H9 (cell line): ENCODE data around the gene STX7. TPM values are rescaled to one million over a fixed set of nuclear protein-coding genes. Genes with fewer than 3 reads are reported as not detected.

Experiments used
- DNase-seq: peaks from one replicate; pipeline ENCODE4 v3.0.0-alpha.2; 2017
- H2AFZ ChIP-seq: one replicate; pipeline ENCODE4 v1.6.1; 2013; ENCODE audit warnings: mild to moderate bottlenecking, low read length, control low read depth, moderate library complexity
- H2AK5ac ChIP-seq: 2 replicates; pipeline ENCODE4 v1.6.1; 2013; ENCODE audit warnings: low read length, control low read depth, mixed read lengths; ENCODE audit not compliant: insufficient read length
- H2BK120ac ChIP-seq: one replicate; pipeline ENCODE4 v1.6.1; 2013; ENCODE audit warnings: low read depth, mild to moderate bottlenecking, low read length, control low read depth, inconsistent platforms; ENCODE audit not compliant: poor library complexity, severe bottlenecking
- H2BK12ac ChIP-seq: 2 replicates; pipeline ENCODE4 v1.6.1; 2013; ENCODE audit warnings: low read length, control low read depth, mixed read lengths, low read depth; ENCODE audit not compliant: insufficient read length
- H2BK15ac ChIP-seq: 2 replicates; pipeline ENCODE4 v1.6.1; 2013; ENCODE audit warnings: low read depth, low read length, control low read depth
- H2BK20ac ChIP-seq: one replicate; pipeline ENCODE4 v1.6.1; 2013; ENCODE audit warnings: low read depth, mild to moderate bottlenecking, low read length, control low read depth, inconsistent platforms; ENCODE audit not compliant: poor library complexity, severe bottlenecking
- H2BK5ac ChIP-seq: 2 replicates; pipeline ENCODE4 v1.6.1; 2013; ENCODE audit warnings: low read length, control low read depth, mixed read lengths; ENCODE audit not compliant: insufficient read length
- H3K14ac ChIP-seq: 2 replicates; pipeline ENCODE4 v1.6.1; 2013; ENCODE audit warnings: low read length, control low read depth; ENCODE audit not compliant: insufficient read depth
- H3K18ac ChIP-seq: 2 replicates; pipeline ENCODE4 v1.6.1; 2013; ENCODE audit warnings: low read depth, mild to moderate bottlenecking, mixed read lengths, low read length, control low read depth; ENCODE audit not compliant: insufficient read length
- H3K23ac ChIP-seq: 2 replicates; pipeline ENCODE4 v1.6.1; 2013; ENCODE audit warnings: low read length, control low read depth, mixed read lengths, low read depth; ENCODE audit not compliant: insufficient read length
- H3K23me2 ChIP-seq: 2 replicates; pipeline ENCODE4 v1.6.1; 2013; ENCODE audit warnings: low read depth, mild to moderate bottlenecking, mixed read lengths, low read length, control low read depth; ENCODE audit not compliant: insufficient read length, poor library complexity, severe bottlenecking
- H3K27ac ChIP-seq: 2 replicates; pipeline ENCODE4 v1.5.1; 2013; ENCODE audit warnings: low read length, control low read depth, mixed read lengths, low read depth; ENCODE audit not compliant: insufficient read length
- H3K27me3 ChIP-seq: 2 replicates; pipeline ENCODE4 v1.6.1; 2013; ENCODE audit warnings: low read length, control low read depth, inconsistent platforms; ENCODE audit not compliant: insufficient read depth
- H3K4ac ChIP-seq: 2 replicates; pipeline ENCODE4 v1.6.1; 2013; ENCODE audit warnings: low read depth, mild to moderate bottlenecking, control low read depth, inconsistent platforms, low read length, moderate library complexity
- H3K4me1 ChIP-seq: 2 replicates; pipeline ENCODE4 v1.6.1; 2013; ENCODE audit warnings: low read length, control low read depth, inconsistent platforms; ENCODE audit not compliant: insufficient read depth
- H3K4me2 ChIP-seq: 2 replicates; pipeline ENCODE4 v1.6.1; 2013; ENCODE audit warnings: low read length, control low read depth, mixed read lengths; ENCODE audit not compliant: insufficient read length, insufficient read depth
- H3K56ac ChIP-seq: 2 replicates; pipeline ENCODE4 v1.6.1; 2013; ENCODE audit warnings: low read depth, mild to moderate bottlenecking, mixed read lengths, low read length, control low read depth; ENCODE audit not compliant: insufficient read length
- H3K79me1 ChIP-seq: 2 replicates; pipeline ENCODE4 v1.6.1; 2013; ENCODE audit warnings: low read depth, mild to moderate bottlenecking, moderate library complexity, low read length, control low read depth, inconsistent platforms; ENCODE audit not compliant: insufficient read depth, poor library complexity, severe bottlenecking
- H3K79me2 ChIP-seq: 2 replicates; pipeline ENCODE4 v1.6.1; 2013; ENCODE audit warnings: low read length, control low read depth, inconsistent platforms; ENCODE audit not compliant: insufficient read depth
- H3K9ac ChIP-seq: 2 replicates; pipeline ENCODE4 v1.6.1; 2013; ENCODE audit warnings: low read length, control low read depth, mixed read lengths; ENCODE audit not compliant: insufficient read length; ENCODE audit errors: extremely low read depth
- H3K9me3 ChIP-seq: one replicate; pipeline ENCODE4 v1.6.1; 2013; ENCODE audit warnings: low read depth, low read length, inconsistent platforms; ENCODE audit not compliant: control insufficient read depth
- H3T11ph ChIP-seq: one replicate; pipeline ENCODE4 v1.6.1; 2013; ENCODE audit warnings: mild to moderate bottlenecking, low read length, control low read depth, inconsistent platforms
- H4K20me1 ChIP-seq: one replicate; pipeline ENCODE4 v1.6.1; 2013; ENCODE audit not compliant: control insufficient read depth, insufficient read length, insufficient read depth
- H4K5ac ChIP-seq: 2 replicates; pipeline ENCODE4 v1.6.1; 2013; ENCODE audit warnings: low read depth, mild to moderate bottlenecking, mixed read lengths, low read length, control low read depth; ENCODE audit not compliant: insufficient read length
- H4K8ac ChIP-seq: replicated peaks from 2 replicates; pipeline ENCODE4 v1.6.1; 2013; ENCODE audit warnings: low read length, control low read depth, mixed read lengths, low read depth; ENCODE audit not compliant: insufficient read length
- H4K91ac ChIP-seq: 2 replicates; pipeline ENCODE4 v1.6.1; 2013; ENCODE audit warnings: low read depth, mild to moderate bottlenecking, moderate library complexity, mixed read lengths, low read length, control low read depth; ENCODE audit not compliant: insufficient read length
- H3K27ac Mint-ChIP-seq, 3 experiments: 2 replicates in 2 of 3; 3 replicates in 1 of 3; pipeline ENCODE4 v1.8.0; 2020 to 2021; ENCODE audit warnings: mixed read lengths in 3 of 3, mild to moderate bottlenecking in 1 of 3, moderate library complexity in 1 of 3
- H3K27me3 Mint-ChIP-seq: 2 replicates; pipeline ENCODE4 v1.8.0; 2021; ENCODE audit warnings: low read depth, mild to moderate bottlenecking, moderate library complexity, mixed read lengths
- H3K36me3 Mint-ChIP-seq, 3 experiments: 2 replicates in 2 of 3; 3 replicates in 1 of 3; pipeline ENCODE4 v1.8.0; 2020 to 2021; ENCODE audit warnings: low read depth in 3 of 3, mixed read lengths in 3 of 3; ENCODE audit not compliant: insufficient read depth in 1 of 3
- H3K4me1 Mint-ChIP-seq, 2 experiments: 2 replicates each; pipeline ENCODE4 v1.8.0; 2020; ENCODE audit warnings: mixed read lengths in 2 of 2
- H3K4me3 Mint-ChIP-seq, 2 experiments: 2 replicates in 1 of 2; 3 replicates in 1 of 2; pipeline ENCODE4 v1.8.0; 2020 to 2021; ENCODE audit warnings: mild to moderate bottlenecking in 2 of 2, mixed read lengths in 2 of 2, moderate library complexity in 1 of 2
- H3K9me3 Mint-ChIP-seq, 2 experiments: 2 replicates in 1 of 2; 3 replicates in 1 of 2; pipeline ENCODE4 v1.8.0; 2020; ENCODE audit warnings: mild to moderate bottlenecking in 2 of 2, mixed read lengths in 2 of 2, moderate library complexity in 1 of 2
- total RNA-seq: library from RNA; stranded (reverse); gene quantifications from 2 replicates; pipeline ENCODE4 v1.2.1, GENCODE V29; 2021
- TF ChIP-seq, protein P1 (sequence below): fragments of 200-600 bp; sonication (generic); conservative IDR thresholded peaks from 3 replicates; pipeline ENCODE4 v1.8.0; 2021; ENCODE audit warnings: antibody characterized with exemption, mild to moderate bottlenecking

The STX7 gene
- total RNA-seq, 1 experiment from 2014 or later: 30.0 TPM

DNA sequence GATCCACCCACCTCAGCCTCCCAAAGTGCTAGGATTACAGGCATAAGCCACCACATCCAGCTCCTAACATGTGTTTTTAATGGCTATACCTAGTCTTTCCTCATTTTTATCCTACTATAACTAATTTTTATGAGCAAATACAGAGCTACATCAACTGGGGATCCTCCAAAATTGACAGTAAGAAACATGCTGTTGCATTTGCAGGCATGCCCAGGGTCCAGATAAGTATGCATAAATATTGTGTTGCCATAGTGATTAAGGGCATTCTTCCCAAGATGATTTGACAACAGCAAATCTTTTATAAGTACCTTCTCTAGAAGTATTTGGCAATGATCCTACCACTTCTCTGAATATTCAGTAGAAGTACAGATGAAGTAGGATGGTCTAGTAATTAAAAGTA lies 69.7 kb downstream of the STX7 start:
- no peak overlapping the region for H3K27ac ChIP-seq
- no peak overlapping the region for H3K4me3 Mint-ChIP-seq

More for the DNA sequence above, 69.7 kb downstream of the STX7 start:
- Histone ChIP-seq H2AFZ (no peak overlapping the region), H4K8ac (no peak overlapping the region), H3K14ac (no peak overlapping the region), H3K4me2 (no peak overlapping the region), H3K56ac (no peak overlapping the region), H3K9me3 (no peaks in the 10 kb centered on the region), H4K20me1 (no peaks in the 10 kb centered on the region), H3K4ac (no peak overlapping the region), H4K91ac (no peak overlapping the region), H2BK5ac (no peak overlapping the region), H3T11ph (no peak overlapping the region), H3K79me1 (no peaks in the 10 kb centered on the region), H3K18ac (no peak overlapping the region), H2BK120ac (no peak overlapping the region), H2BK20ac (no peak overlapping the region), H3K27me3 (no peaks in the 10 kb centered on the region), H3K23me2 (no peaks in the 10 kb centered on the region), H2BK15ac (no peak overlapping the region), H2AK5ac (no peak overlapping the region), H3K23ac (no peak overlapping the region), H2BK12ac (no peak overlapping the region), H3K4me1 (no peaks in the 10 kb centered on the region; the same call in 1 of the 2 replicates), H3K9ac (no peak overlapping the region), H3K79me2 (no peaks in the 10 kb centered on the region), H4K5ac (no peak overlapping the region)
- Mint-ChIP-seq H3K4me1 (peaks cover 14 to 18% of the 10 kb centered on the region in 2 experiments), H3K36me3 (peaks cover 6 to 17% (median 7%) of the 10 kb centered on the region in 3 experiments; a peak in 6 of 7 replicates), H3K27me3 (no peaks in the 10 kb centered on the region; the same call in 1 of the 2 replicates), H3K9me3 (peaks cover 19 to 22% of the 10 kb centered on the region in 2 experiments), H3K27ac (no peak overlapping the region)
- no peak for DNase-seq
- TF ChIP-seq, protein P1, sequence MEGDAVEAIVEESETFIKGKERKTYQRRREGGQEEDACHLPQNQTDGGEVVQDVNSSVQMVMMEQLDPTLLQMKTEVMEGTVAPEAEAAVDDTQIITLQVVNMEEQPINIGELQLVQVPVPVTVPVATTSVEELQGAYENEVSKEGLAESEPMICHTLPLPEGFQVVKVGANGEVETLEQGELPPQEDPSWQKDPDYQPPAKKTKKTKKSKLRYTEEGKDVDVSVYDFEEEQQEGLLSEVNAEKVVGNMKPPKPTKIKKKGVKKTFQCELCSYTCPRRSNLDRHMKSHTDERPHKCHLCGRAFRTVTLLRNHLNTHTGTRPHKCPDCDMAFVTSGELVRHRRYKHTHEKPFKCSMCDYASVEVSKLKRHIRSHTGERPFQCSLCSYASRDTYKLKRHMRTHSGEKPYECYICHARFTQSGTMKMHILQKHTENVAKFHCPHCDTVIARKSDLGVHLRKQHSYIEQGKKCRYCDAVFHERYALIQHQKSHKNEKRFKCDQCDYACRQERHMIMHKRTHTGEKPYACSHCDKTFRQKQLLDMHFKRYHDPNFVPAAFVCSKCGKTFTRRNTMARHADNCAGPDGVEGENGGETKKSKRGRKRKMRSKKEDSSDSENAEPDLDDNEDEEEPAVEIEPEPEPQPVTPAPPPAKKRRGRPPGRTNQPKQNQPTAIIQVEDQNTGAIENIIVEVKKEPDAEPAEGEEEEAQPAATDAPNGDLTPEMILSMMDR: no peak
